Ecto neural progenitor cell (in vitro differentiated cells): ENCODE results near the gene AFF2.

Source experiments
- DNase-seq: peaks from one replicate; pipeline ENCODE4 v3.0.0-alpha.2; 2018; ENCODE audit warnings: low spot score

The AFF2 gene

GRCh38 chrX:148928811-148929210 is 428.4 kb downstream of the AFF2 start:
- no peak for DNase-seq

GRCh38 chrX:148929686-148930085 is 429.3 kb downstream of the AFF2 start:
- no peak for DNase-seq

DNA sequence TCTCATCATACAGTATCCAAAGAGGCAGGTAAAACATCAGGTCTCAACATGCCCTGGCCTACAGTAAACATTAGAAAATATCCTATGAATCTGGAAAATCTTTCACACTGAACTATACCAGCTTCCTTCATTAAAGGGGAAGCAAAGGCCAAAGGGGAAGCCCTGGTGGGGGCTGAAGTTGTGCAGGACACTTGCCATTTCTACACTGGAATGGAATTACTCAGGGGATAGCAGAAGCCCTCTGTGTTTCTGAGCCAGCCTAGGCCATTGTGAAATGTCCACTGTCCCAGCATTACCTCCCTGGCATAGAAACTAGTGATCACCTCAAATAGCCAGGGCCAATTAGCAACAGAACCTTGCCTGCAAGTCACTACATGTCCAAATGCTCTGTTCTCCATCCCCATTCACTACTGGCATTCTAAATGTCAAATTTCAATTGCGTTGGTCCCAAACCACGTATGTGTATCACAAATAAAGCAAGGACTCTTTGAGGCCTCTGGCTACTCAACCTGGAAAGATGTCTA is 429.9 kb downstream of the AFF2 start:
- no peak for DNase-seq

GRCh38 chrX:148933881-148934280 is 433.5 kb downstream of the AFF2 start:
- no peak for DNase-seq

DNA sequence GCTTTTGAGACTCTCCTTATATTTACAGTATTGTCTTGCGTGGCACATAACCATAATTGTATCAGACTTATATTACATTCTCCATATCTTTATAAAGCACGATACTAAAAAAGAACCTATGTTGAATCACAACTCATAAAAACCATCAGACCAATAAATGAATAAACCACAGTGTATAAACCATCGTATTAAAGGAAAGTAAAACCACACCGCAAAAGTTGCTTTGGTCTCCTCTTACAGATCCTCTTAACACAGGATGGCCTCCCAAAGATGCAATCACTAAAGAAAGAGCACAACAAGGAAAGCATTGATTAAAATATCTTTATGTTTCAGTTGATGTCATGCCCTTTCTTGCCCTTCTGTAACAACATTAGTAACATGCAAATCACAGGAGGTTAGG is 437.9 kb downstream of the AFF2 start:
- no peak for DNase-seq

DNA sequence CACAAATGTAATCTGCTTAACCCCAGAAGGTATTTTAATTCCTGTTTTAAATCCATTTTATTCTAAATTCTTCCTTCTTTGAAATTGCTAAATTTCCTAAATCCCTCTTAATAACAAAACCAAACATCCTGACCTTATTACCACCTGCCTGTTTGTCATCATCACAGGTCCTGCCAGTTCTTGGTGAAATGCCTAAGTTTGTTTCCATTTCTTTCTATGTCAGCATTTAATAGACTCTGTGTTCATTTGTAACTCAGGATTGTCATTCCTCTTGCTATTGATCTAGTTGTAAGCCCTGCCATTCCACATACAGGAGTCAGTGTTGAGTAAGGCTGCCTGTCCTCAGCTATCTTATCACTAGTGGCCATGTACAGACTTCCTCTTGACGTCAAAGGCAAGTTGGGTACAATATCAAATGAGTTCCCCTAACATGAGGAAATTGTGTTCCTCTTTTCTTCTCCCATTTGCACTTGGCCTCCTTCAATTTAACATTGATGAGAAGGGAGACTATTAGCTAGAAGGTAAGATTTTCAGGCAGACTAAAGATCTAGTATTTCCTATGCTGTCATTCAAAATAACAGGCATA is 440.1 kb downstream of the AFF2 start:
- DNase-seq, result no peak

DNA sequence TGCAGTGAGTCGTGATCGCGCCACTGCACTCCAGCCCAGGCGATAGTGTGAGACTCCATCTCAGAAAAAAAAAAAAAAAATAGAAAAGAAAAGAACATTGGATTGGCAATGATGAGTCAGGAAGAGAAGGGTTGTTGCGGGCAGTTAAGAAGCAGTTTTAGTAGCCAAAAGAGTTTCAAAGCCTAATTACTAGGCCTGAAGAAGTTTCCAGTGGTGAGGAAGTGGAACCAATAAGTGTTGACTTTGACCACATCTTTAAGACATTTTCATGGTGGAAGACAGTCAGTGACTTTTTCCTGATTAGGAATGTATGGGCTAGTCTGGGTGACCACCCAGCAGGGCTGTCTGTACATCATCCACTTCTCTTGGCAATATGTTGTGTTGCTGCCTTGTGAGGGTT is 442.3 kb downstream of the AFF2 start:
- DNase-seq, result no peak

DNA sequence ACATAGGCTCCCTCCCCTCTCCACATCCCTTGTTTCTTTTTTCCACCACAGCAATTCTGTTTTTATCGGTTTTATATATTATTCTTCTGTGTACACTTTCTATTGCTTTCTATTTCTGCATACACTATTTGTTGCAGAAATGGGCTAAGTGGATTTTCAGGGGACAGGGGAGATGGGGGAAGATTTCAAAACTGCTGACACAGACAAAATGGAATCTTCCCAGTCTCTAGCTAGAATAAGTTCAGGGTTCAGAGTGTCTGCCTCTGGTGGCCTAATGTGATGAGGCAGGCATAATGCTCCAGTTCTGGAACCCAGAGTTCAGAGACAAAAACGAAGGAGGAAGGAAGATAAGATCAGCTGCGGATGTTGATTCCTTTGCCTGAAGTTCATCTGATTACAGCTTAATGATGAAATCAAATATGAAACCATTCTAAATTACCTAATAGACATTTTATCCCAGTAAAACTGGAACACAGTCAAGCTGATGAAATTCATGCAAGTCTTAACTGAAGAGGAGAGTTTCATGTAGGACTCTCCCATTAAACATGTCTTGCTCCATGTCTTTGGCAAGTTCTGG is 447.1 kb downstream of the AFF2 start:
- DNase-seq, result no peak

DNA sequence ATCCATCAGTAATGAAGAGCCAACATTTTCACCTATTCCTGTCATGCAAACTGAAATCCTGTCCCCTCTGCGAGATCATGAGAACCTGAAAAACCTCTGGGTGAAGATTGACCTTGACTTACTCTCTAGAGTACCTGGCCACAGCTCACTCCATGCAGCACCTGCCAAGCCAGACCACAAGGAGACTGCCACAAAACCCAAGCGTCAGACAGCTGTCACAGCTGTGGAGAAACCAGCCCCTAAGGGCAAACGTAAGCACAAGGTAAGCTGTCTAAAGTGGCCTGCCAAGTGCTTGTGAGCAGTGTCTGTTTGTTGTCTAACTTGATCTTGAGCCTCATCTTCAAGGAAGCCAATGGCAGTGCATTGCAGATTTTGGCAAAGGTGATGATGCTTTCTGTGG is 455.9 kb downstream of the AFF2 start:
- DNase-seq, result no peak

GRCh38 chrX:148958901-148959300 is 458.5 kb downstream of the AFF2 start:
- DNase-seq, result no peak

DNA sequence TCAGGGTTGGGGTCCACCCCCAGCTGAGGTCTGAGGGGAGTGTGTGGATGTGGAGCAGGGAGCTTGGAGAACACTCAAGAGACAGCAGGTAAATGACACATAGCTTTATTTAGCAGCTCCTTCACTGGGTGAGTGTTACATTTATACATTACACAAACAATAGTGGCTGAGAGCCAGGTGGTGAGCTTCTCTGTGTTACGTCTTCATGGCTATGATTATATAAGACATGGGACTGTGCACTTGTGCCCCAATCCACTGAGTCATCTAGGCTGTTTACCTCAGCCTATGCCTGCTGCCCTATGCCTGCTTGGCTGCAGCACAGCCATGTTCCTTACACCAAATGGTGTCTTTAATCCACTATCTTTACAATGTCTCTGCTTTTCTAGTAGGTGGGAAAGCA is 459.6 kb downstream of the AFF2 start:
- no peak for DNase-seq

DNA sequence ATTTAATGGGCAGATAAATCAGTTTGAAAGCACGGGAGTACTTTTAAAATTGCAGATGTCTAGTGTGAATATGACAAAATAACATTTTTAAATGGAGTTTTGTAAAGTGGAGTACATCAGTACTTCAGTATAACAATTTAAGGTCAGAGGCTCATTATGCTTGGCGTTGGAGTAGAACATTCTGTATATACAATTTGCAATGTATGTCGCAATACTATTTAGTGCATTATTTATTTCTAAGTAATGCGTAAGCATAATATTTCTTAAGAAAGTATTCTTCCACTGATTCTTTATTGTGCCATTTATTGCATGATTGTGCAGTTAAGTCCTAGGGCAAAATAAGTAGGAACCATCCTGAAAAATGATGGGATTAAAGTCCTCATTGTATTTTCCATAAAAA is 461.6 kb downstream of the AFF2 start:
- DNase-seq, result no peak

DNA sequence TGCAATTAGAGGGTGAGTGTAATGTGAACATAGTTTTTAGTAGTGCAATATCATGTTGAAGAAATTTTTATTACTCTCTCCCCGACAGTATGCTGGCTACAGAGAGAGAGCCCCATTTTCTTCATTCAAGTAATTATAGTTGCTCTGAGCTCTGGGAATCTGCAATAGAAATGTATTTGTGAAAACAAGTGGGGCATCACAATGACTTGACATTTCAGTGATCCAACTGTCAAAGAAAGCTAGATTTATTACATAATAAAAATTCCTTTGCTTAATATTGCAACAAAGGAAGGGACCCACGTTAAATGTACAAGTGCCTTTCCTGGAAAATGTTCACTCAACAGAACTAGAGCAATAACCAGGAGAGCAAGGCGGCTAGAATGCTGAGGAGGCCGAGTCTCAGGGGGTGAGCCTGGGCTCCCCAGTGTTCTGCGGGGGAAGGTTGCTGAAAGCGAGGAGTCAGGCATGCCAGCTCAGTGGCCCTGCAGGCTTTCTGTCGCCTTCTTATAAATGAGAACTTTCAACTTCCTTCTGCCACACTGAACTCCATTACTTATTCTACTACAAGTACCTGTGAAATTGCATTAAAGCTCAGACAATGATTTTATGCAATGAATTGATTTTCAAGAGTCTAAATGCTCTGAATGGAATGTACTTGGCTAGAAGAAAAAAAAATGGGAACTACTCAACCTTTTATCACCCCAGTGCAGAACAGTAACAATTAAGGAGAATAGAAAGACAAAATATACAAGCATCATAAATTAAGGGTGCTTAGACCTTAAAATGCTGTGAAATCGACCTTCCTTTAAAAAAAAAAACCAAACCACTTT is 476.4 kb downstream of the AFF2 start:
- DNase-seq, result no peak

DNA sequence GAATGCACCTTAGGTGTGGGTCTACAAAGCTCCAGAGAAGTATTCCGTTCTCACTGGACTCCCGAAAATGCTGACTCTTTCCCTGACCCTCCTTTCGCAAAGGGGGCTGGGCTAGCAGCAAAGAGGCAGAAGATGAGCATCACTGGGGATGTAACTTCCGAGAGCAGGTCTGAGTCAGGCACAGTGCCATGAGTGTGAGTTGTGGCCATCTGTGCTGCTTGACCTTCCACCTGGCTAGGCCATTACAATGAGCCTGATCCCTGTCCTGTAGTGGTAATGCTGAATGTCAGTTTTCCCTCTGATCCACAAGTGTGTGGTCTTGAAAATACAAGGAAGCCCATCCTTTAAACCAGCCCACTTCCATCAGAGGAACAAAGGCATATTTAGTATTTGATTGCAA is 479.4 kb downstream of the AFF2 start:
- no peak for DNase-seq

- DNase-seq, result no peak
Observed at GRCh38 chrX:148984238-148984637, 483.8 kb downstream of the AFF2 start.

DNA sequence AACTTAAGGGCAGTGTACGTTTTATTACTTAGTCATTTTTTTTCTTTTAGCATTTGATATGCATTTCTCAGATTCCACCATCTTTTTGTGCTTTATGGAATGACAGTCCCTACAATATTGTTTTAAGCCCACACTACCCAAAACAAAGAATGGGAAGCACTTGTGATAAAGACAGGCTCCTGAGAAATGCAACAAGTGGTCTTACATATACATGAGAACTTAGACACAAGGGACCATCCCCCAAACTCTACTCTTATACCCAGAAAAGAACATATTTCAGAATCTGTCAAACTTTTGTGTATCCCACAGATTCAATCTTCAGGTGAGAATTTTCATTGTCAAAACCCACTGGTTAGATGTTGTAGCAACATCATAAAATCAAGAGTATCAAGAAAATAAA is 491.1 kb downstream of the AFF2 start:
- DNase-seq, result no peak

DNA sequence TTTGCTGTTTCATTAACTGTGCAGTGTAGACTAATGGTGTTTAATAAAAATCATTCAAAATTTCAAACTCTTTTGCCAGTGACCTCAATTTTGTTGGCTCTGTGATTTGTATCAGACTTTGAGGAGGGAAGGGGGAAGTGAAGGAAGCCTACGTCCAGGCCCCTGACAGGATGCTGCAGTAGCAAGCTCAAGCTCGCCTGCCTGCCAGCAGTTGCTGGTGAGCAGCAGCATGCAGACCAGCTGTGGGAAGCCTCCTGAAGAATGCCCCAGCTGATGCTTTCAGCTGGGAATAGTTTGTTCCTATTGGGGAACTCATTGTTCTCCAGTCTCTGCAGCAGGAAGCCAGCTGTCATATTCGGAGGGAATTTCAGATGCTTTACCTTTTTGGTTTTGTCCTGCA is 495.2 kb downstream of the AFF2 start:
- no peak for DNase-seq

- DNase-seq, result no peak
Observed at GRCh38 chrX:149002320-149002719, 501.9 kb downstream of the AFF2 start.

DNA sequence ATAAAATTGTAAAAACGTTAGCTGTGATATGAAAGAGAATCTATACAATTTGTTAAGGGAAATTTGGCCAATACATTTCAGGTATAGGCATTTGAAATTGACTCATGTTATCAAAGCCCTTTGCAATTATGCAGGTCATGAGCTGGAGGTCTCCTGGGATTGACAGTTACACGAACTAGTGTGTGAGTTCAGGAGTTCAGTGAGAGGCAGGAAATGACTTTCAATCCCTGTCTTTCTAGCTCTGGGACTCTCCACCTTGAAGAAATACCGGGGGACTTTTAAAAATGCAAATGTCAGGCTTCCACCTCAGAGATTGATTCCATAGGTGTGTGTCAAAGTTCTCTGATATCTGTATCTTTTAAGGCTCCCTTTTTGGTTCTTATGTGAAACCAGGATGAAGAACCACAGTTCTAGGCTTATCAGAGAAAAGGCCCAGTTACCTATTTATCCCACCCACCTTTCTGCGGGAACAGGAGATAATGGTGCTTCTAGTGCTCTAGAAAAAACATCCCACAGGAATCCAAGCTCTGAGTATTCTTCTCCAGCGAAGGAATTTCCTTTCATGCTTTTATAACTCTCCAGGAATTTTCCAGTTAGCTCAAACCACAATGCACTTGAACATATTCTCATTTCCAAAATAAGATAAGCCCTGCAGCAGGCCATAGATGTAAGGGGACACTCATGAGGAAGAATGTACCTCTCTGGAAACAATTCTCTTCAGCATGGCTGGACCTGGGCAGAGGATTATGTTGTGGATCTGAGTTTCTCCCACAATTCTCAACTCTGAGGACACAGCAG is 503.6 kb downstream of the AFF2 start:
- DNase-seq, result no peak

DNA sequence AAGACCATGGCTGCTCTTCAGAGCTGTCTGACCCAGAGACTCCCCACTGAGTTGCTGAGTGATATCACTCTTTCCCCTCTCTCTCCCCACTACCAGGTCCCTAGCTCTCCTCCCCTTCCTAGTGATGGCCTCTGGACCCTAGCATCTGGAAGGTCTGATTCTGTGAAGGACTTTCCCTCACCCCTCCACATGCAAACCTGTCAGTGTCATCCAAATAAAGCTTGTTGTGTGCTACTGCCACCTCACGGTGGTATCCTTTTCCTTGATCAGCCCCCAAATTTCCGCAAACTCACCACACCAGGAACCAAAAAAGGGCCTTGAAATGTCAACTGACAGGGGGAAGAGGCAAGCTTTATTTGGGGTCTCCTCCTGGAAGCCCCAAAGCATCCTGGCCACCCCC is 504.5 kb downstream of the AFF2 start:
- no peak for DNase-seq

DNA sequence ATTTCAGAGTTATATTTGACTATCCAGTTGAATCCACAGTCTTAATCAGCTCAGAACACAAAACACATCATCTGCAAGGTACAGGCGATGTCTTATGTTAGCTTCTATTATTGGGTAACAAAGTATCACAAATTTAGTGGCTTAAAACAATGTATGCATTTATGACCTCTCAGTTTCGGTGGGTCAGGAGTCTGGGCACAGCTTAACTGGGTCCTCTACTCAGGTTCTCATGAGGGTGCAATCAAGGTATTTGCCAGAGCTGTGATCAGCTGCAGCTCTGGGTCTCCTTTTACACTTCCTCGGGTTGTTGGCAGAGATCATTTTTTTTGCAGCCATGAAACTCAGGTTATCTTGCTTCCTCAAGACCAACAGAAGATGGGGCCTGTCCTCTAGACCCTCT is 505.8 kb downstream of the AFF2 start:
- no peak for DNase-seq

GRCh38 chrX:149007423-149007822 is 507.0 kb downstream of the AFF2 start:
- DNase-seq, result no peak
